ENCODE data around the gene PRF1. TPM values are rescaled to one million over a fixed set of nuclear protein-coding genes. Genes with fewer than 3 reads are reported as not detected.
A peak's percentile ranks its signal among the peaks of the same experiment; 100 is the strongest.

The PRF1 gene
- total and polyA plus RNA-seq, 12 donors = 0.17 to 4.1 (median 1.6) TPM

- H3K9me3 ChIP-seq (replicated peaks in 1 of 3) = no peaks in the 10 kb centered on the region
- H3K27me3 ChIP-seq = no peaks in the 10 kb centered on the region
- DNase-seq = peak in 1 of 7 donors; percentile 15
- H3K4me3 ChIP-seq = no peak overlapping the region
- intact Hi-C loops (cut with DNase I) = no loop called here
- WGBS, 4 donors = 77 to 100% (median 86%) methylated on average over 7 of the region's 7 CpGs
- H3K27ac ChIP-seq = no peak overlapping the region
- H3K36me3 ChIP-seq (replicated peaks in 1 of 2) = no peaks in the 10 kb centered on the region
- H3K4me1 ChIP-seq (replicated peaks in 1 of 2) = no peaks in the 10 kb centered on the region
- no peak for TF ChIP-seq CTCF (IDR thresholded peaks at IDR 0.05)
- TF ChIP-seq POLR2A (IDR thresholded peaks at IDR 0.05) = no peak
These were observed 9.0 kb downstream of the PRF1 start for GRCh38 chr10:70593513-70593890.

GRCh38 chr10:70592746-70593512, 9.6 kb downstream of the PRF1 start:
- 76 to 85% (median 83%) methylated on average over 14 to 16 of the region's 16 CpGs for WGBS, 4 donors
- intact Hi-C loops (cut with DNase I) = no loop called here

GRCh38 chr10:70592186-70592735, 10.3 kb downstream of the PRF1 start:
- H3K27me3 ChIP-seq = no peaks in the 10 kb centered on the region
- TF ChIP-seq POLR2A (IDR thresholded peaks at IDR 0.05) (no peak), CTCF (IDR thresholded peaks at IDR 0.05) (no peak)
- H3K4me1 ChIP-seq (replicated peaks in 1 of 2) = no peaks in the 10 kb centered on the region
- no peaks in the 10 kb centered on the region for H3K36me3 ChIP-seq (replicated peaks in 1 of 2)
- 75 to 81% (median 79%) methylated on average over 2 of the region's 2 CpGs for WGBS, 4 donors
- H3K27ac ChIP-seq = no peak overlapping the region
- intact Hi-C loops (cut with DNase I) = no loop called here
- DNase-seq = peak in 1 of 7 donors; percentile 13
- no peak overlapping the region for H3K4me3 ChIP-seq
- H3K9me3 ChIP-seq (replicated peaks in 1 of 3) = no peaks in the 10 kb centered on the region

More at GRCh38 chr10:70592746-70593512, 9.6 kb downstream of the PRF1 start:
- Histone ChIP-seq H3K4me3 (no peak overlapping the region), H3K27me3 (no peaks in the 10 kb centered on the region), H3K9me3 (replicated peaks in 1 of 3) (no peaks in the 10 kb centered on the region), H3K4me1 (replicated peaks in 1 of 2) (no peaks in the 10 kb centered on the region), H3K36me3 (replicated peaks in 1 of 2) (no peaks in the 10 kb centered on the region), H3K27ac (no peak overlapping the region)
- TF ChIP-seq CTCF (IDR thresholded peaks at IDR 0.05) = no peak
- TF ChIP-seq POLR2A (IDR thresholded peaks at IDR 0.05) = no peak
- peak in 1 of 7 donors; percentile 40 for DNase-seq

GRCh38 chr10:70590655-70591416, 11.7 kb downstream of the PRF1 start:
- 69 to 79% (median 72%) methylated on average over 3 to 5 of the region's 5 CpGs for WGBS, 4 donors
- DNase-seq = peak in 1 of 7 donors; percentile 17

More at GRCh38 chr10:70590655-70591416, 11.7 kb downstream of the PRF1 start:
- no peaks in the 10 kb centered on the region for H3K27me3 ChIP-seq
- no peak overlapping the region for H3K27ac ChIP-seq
- no peaks in the 10 kb centered on the region for H3K36me3 ChIP-seq (replicated peaks in 1 of 2)
- no peaks in the 10 kb centered on the region for H3K4me1 ChIP-seq (replicated peaks in 1 of 2)
- no peak for TF ChIP-seq CTCF (IDR thresholded peaks at IDR 0.05)
- TF ChIP-seq POLR2A (IDR thresholded peaks at IDR 0.05) = no peak
- intact Hi-C loops (cut with DNase I) = no loop called here
- H3K9me3 ChIP-seq (replicated peaks in 1 of 3) = no peaks in the 10 kb centered on the region
- no peak overlapping the region for H3K4me3 ChIP-seq
